ENCODE data around the gene ORC3.
A peak's percentile ranks its signal among the peaks of the same experiment; 100 is the strongest.

Gene ORC3

DNA sequence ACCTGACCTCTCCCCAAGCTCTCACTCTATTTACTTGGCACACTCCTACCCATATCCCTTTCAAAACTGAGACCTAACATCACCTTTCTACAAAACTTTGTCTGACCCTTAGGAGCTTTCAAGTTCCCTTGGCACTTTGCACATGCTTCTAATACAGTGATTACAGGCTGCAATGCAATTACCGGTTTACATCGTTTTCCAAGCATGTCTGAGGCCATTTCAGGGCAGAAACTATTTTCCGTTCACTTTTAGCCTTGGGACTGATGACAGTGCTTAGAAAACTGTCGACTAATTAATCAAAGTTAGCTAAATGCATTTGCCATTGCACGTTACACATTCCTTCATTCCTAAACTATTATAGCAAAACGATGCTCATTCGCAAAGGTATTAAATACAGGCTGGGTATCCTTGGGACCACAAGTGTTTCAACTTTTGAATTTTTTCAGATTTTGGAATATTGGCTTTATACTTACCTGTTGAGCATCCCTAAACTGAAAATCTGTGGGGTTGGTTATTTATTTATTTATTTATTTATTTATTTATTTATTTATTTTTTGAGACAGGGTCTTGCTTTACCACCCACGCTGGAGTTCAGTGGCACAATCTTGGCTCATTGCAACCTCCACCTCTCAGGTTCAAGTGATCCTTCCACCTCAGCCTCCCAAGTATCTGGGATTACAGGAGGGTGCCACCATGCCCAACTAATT, 3.4 kb upstream of the ORC3 start (continued):
- TF ChIP-seq MZF1 (tag by site-specific recombination; IDR thresholded peaks at IDR 0.05; ENCODE audit: borderline replicate concordance) (no peak; the same call in 1 of the 2 replicates), ZNF324 (tag by site-specific recombination; IDR thresholded peaks at IDR 0.05) (no peak), ZNF211 (tag by site-specific recombination; IDR thresholded peaks at IDR 0.05; ENCODE audit: low read depth) (no peak), ZBTB48 (tag by site-specific recombination; IDR thresholded peaks at IDR 0.05) (no peak), ZNF623 (tag by site-specific recombination; IDR thresholded peaks at IDR 0.05) (peak; percentile 72), ZNF571 (tag by site-specific recombination; IDR thresholded peaks at IDR 0.05) (no peak), ZSCAN16 (tag by site-specific recombination; IDR thresholded peaks at IDR 0.05) (no peak), ZBTB49 (tag by site-specific recombination; IDR thresholded peaks at IDR 0.05; ENCODE audit: low read depth) (no peak), ZNF670 (tag by site-specific recombination; IDR thresholded peaks at IDR 0.05; ENCODE audit: low read depth) (no peak), ZNF792 (tag by site-specific recombination; IDR thresholded peaks at IDR 0.05) (no peak), ZNF366 (tag by site-specific recombination; conservative IDR thresholded peaks at IDR 0.05) (no peak; the same call in 1 of the 2 replicates), ZNF747 (tag by site-specific recombination; IDR thresholded peaks at IDR 0.05) (no peak), ZNF274 (IDR thresholded peaks at IDR 0.05; ENCODE audit: low read length) (no peak), ZNF274 (tag by site-specific recombination; IDR thresholded peaks at IDR 0.05; ENCODE audit: borderline replicate concordance) (no peak), TRIM28 (IDR thresholded peaks at IDR 0.05; ENCODE audit: borderline replicate concordance, low read length) (no peak), KLF10 (tag by site-specific recombination; IDR thresholded peaks at IDR 0.05) (no peak), TCF7L2 (IDR thresholded peaks at IDR 0.05; ENCODE audit: borderline replicate concordance, low read depth, low read length) (no peak), ZNF549 (tag by site-specific recombination; IDR thresholded peaks at IDR 0.05) (no peak), ZNF560 (tag by site-specific recombination; IDR thresholded peaks at IDR 0.05; ENCODE audit: borderline replicate concordance) (peak; percentile 69; the same call in 1 of the 2 replicates), PRDM10 (tag by site-specific recombination; IDR thresholded peaks at IDR 0.05) (no peak), BCL11B (tag by site-specific recombination; IDR thresholded peaks at IDR 0.05; ENCODE audit: low read depth) (no peak), ZNF132 (tag by site-specific recombination; IDR thresholded peaks at IDR 0.05; ENCODE audit: borderline replicate concordance) (no peak), ZNF23 (tag by site-specific recombination; IDR thresholded peaks at IDR 0.05; ENCODE audit: borderline replicate concordance) (no peak), ZNF114 (tag by site-specific recombination; IDR thresholded peaks at IDR 0.05) (no peak), BCL11A (tag by site-specific recombination; IDR thresholded peaks at IDR 0.05; ENCODE audit: low read depth) (no peak), ZBTB7A (tag by site-specific recombination; IDR thresholded peaks at IDR 0.05; ENCODE audit: low read depth) (no peak), ZNF140 (tag by site-specific recombination; IDR thresholded peaks at IDR 0.05) (peak; percentile 82), ZNF362 (tag by site-specific recombination; IDR thresholded peaks at IDR 0.05) (no peak), ZNF621 (tag by site-specific recombination; IDR thresholded peaks at IDR 0.05) (no peak), RBAK (tag by site-specific recombination; IDR thresholded peaks at IDR 0.05) (0 out of 2 replicates have a peak, but pooled peaks have one; percentile 33), ZXDB (tag by site-specific recombination; IDR thresholded peaks at IDR 0.05) (peak; percentile 58)
- TF ChIP-seq, protein P1, sequence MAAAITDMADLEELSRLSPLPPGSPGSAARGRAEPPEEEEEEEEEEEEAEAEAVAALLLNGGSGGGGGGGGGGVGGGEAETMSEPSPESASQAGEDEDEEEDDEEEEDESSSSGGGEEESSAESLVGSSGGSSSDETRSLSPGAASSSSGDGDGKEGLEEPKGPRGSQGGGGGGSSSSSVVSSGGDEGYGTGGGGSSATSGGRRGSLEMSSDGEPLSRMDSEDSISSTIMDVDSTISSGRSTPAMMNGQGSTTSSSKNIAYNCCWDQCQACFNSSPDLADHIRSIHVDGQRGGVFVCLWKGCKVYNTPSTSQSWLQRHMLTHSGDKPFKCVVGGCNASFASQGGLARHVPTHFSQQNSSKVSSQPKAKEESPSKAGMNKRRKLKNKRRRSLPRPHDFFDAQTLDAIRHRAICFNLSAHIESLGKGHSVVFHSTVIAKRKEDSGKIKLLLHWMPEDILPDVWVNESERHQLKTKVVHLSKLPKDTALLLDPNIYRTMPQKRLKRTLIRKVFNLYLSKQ (tag by site-specific recombination; IDR thresholded peaks at IDR 0.05; ENCODE audit: borderline replicate concordance), result 0 out of 2 replicates have a peak, but pooled peaks have one; percentile 19
